HEK293 (cell line): ENCODE measurements around the gene PAX7.

ENCODE experiments used
- CTCF ChIA-PET: fragments of 350-600 bp; formaldehyde crosslinking; extraction: SDS; loops from one replicate; lab custom pipeline; 2021; ENCODE audit warnings: antibody characterized with exemption; lab: Yijun Ruan, JAX
- POLR2A ChIA-PET: fragments of 300-600 bp; formaldehyde crosslinking; extraction: SDS; loops from one replicate; lab custom pipeline; 2020; ENCODE audit warnings: antibody characterized with exemption, inconsistent platforms; lab: Yijun Ruan, JAX
- H3K27ac ChIP-seq: fragments of 200-500 bp; sonication (Bioruptor generic); 2 replicates; pipeline ENCODE4 v1.5.1; 2014; ENCODE audit warnings: low read depth, low read length, control low read depth, inconsistent platforms; ENCODE audit errors: extremely low read depth
- H3K36me3 ChIP-seq, 2 experiments: fragments of 200-500 bp in 1 of 2; sonication (Bioruptor generic) in 1 of 2; 1 replicate in 1 of 2; 2 replicates in 1 of 2; pipeline ENCODE4 v1.5.1; 2014 to 2017; ENCODE audit warnings: inconsistent platforms in 2 of 2, low read length in 2 of 2; ENCODE audit not compliant: control insufficient read depth in 2 of 2, insufficient read depth in 1 of 2
- H3K4me1 ChIP-seq: fragments of 200-500 bp; sonication (Bioruptor generic); 2 replicates; pipeline ENCODE4 v1.5.1; 2014; ENCODE audit warnings: mild to moderate bottlenecking, low read length, inconsistent platforms; ENCODE audit not compliant: control insufficient read depth, insufficient read depth
- H3K4me3 ChIP-seq: 2 replicates; pipeline ENCODE4 v1.5.1; 2011; ENCODE audit warnings: low read depth, mild to moderate bottlenecking, control low read depth, low read length, moderate library complexity
- H3K9me3 ChIP-seq: fragments of 200-500 bp; sonication (Bioruptor generic); 2 replicates; pipeline ENCODE4 v1.5.1; 2014; ENCODE audit warnings: low read depth, low read length, inconsistent platforms; ENCODE audit not compliant: control insufficient read depth, insufficient read depth
- ATF2 ChIP-seq: fragments of 450-650 bp; formaldehyde crosslinking; IDR thresholded peaks from 2 replicates; pipeline ENCODE4 v1.5.1; 2016; ENCODE audit warnings: missing biosample characterization, missing genetic modification characterization, low read depth
- INSM2 ChIP-seq: fragments of 450-650 bp; formaldehyde crosslinking; IDR thresholded peaks from 2 replicates; pipeline ENCODE4 v1.5.1; 2016; ENCODE audit warnings: missing biosample characterization, missing genetic modification characterization
- OSR2 ChIP-seq: fragments of 450-650 bp; formaldehyde crosslinking; IDR thresholded peaks from 2 replicates; pipeline ENCODE4 v1.5.1; 2016; ENCODE audit warnings: missing biosample characterization, missing genetic modification characterization
- REPIN1 ChIP-seq: fragments of 450-650 bp; formaldehyde crosslinking; IDR thresholded peaks from 2 replicates; pipeline ENCODE4 v1.5.1; 2017; ENCODE audit warnings: missing biosample characterization, missing genetic modification characterization, low read depth
- TSHZ1 ChIP-seq: fragments of 450-650 bp; formaldehyde crosslinking; IDR thresholded peaks from 2 replicates; pipeline ENCODE4 v1.5.1; 2016; ENCODE audit warnings: missing biosample characterization, missing genetic modification characterization, borderline replicate concordance
- YY1 ChIP-seq: fragments of 450-650 bp; formaldehyde crosslinking; IDR thresholded peaks from 2 replicates; pipeline ENCODE4 v1.5.1; 2018; ENCODE audit warnings: missing biosample characterization, missing genetic modification characterization
- ZBTB20 ChIP-seq: fragments of 450-650 bp; formaldehyde crosslinking; IDR thresholded peaks from 2 replicates; pipeline ENCODE4 v1.5.1; 2016; ENCODE audit warnings: missing biosample characterization, missing genetic modification characterization
- ZNF10 ChIP-seq: fragments of 450-650 bp; formaldehyde crosslinking; IDR thresholded peaks from 2 replicates; pipeline ENCODE4 v1.5.1; 2017; ENCODE audit warnings: missing biosample characterization, missing genetic modification characterization
- ZNF112 ChIP-seq: fragments of 450-650 bp; formaldehyde crosslinking; IDR thresholded peaks from 2 replicates; pipeline ENCODE4 v1.5.0; 2017; ENCODE audit warnings: missing biosample characterization, missing genetic modification characterization
- ZNF133 ChIP-seq: fragments of 450-650 bp; formaldehyde crosslinking; IDR thresholded peaks from 2 replicates; pipeline ENCODE4 v1.5.1; 2016; ENCODE audit warnings: missing biosample characterization, missing genetic modification characterization
- ZNF148 ChIP-seq: fragments of 450-650 bp; formaldehyde crosslinking; IDR thresholded peaks from 2 replicates; pipeline ENCODE4 v1.5.0; 2017; ENCODE audit warnings: missing biosample characterization, missing genetic modification characterization, borderline replicate concordance
- ZNF19 ChIP-seq: fragments of 450-650 bp; formaldehyde crosslinking; IDR thresholded peaks from 2 replicates; pipeline ENCODE4; 2016; ENCODE audit warnings: missing biosample characterization, missing genetic modification characterization, low read depth
- ZNF2 ChIP-seq: fragments of 450-650 bp; formaldehyde crosslinking; IDR thresholded peaks from 2 replicates; pipeline ENCODE4 v1.5.1; 2016; ENCODE audit warnings: missing biosample characterization, missing genetic modification characterization
- ZNF202 ChIP-seq: fragments of 450-650 bp; formaldehyde crosslinking; IDR thresholded peaks from 2 replicates; pipeline ENCODE4 v1.5.1; 2016; ENCODE audit warnings: missing biosample characterization, missing genetic modification characterization, borderline replicate concordance
- ZNF23 ChIP-seq: fragments of 450-650 bp; formaldehyde crosslinking; IDR thresholded peaks from 2 replicates; pipeline ENCODE4 v1.5.1; 2016; ENCODE audit warnings: missing biosample characterization, missing genetic modification characterization, borderline replicate concordance
- ZNF335 ChIP-seq: fragments of 450-650 bp; formaldehyde crosslinking; conservative IDR thresholded peaks from 2 replicates; pipeline ENCODE4 v1.5.1; 2016; ENCODE audit warnings: missing biosample characterization, missing genetic modification characterization
- ZNF449 ChIP-seq: fragments of 450-650 bp; formaldehyde crosslinking; IDR thresholded peaks from 2 replicates; pipeline ENCODE4 v1.5.1; 2017; ENCODE audit warnings: missing biosample characterization, mild to moderate bottlenecking, missing genetic modification characterization, moderate library complexity
- ZNF501 ChIP-seq: fragments of 450-650 bp; formaldehyde crosslinking; IDR thresholded peaks from 2 replicates; pipeline ENCODE4 v1.5.1; 2016; ENCODE audit warnings: missing biosample characterization, missing genetic modification characterization
- ZNF549 ChIP-seq: fragments of 450-650 bp; IDR thresholded peaks from 2 replicates; pipeline ENCODE4 v1.5.1; 2018; ENCODE audit warnings: missing biosample characterization, missing genetic modification characterization, mild to moderate bottlenecking, inconsistent platforms, moderate library complexity
- ZNF555 ChIP-seq: fragments of 450-650 bp; formaldehyde crosslinking; conservative IDR thresholded peaks from 2 replicates; pipeline ENCODE4 v1.5.1; 2017; ENCODE audit warnings: missing biosample characterization, mild to moderate bottlenecking, missing genetic modification characterization, inconsistent platforms
- ZNF558 ChIP-seq: fragments of 450-650 bp; formaldehyde crosslinking; IDR thresholded peaks from 2 replicates; pipeline ENCODE4 v1.5.1; 2016; ENCODE audit warnings: missing biosample characterization, missing genetic modification characterization
- ZNF596 ChIP-seq: fragments of 450-650 bp; IDR thresholded peaks from 2 replicates; pipeline ENCODE4 v1.5.0; 2018; ENCODE audit warnings: missing biosample characterization, mild to moderate bottlenecking, missing genetic modification characterization, moderate library complexity
- ZNF777 ChIP-seq: fragments of 450-650 bp; formaldehyde crosslinking; IDR thresholded peaks from 2 replicates; pipeline ENCODE4 v1.5.1; 2017; ENCODE audit warnings: missing biosample characterization, missing genetic modification characterization, borderline replicate concordance
- ZSCAN23 ChIP-seq: fragments of 450-650 bp; formaldehyde crosslinking; IDR thresholded peaks from 2 replicates; pipeline ENCODE4 v1.5.1; 2016; ENCODE audit warnings: missing biosample characterization, missing genetic modification characterization

The PAX7 gene

GRCh38 chr1:18599086-18599485, 31.6 kb upstream of the PAX7 start:
- POLR2A ChIA-PET, result no interaction called here
- no peak overlapping the region for H3K27ac ChIP-seq
- H3K4me3 ChIP-seq, result no peak overlapping the region
- no peaks in the 10 kb centered on the region for H3K36me3 ChIP-seq
- no peaks in the 10 kb centered on the region for H3K9me3 ChIP-seq
- no peaks in the 10 kb centered on the region for H3K4me1 ChIP-seq
- CTCF ChIA-PET, result interaction anchor here (0.7 to 6.8 kb wide), 7 partner anchors 15 to 224 kb away, joined by 3 to 145 read pairs (median 9); no protein-coding TSS in a partner anchor
- TF ChIP-seq ZNF148 (tag by site-specific recombination), result no peak
- no peak for TF ChIP-seq ZNF549 (tag by site-specific recombination)
- TF ChIP-seq ZNF555 (tag by site-specific recombination), result no peak
- TF ChIP-seq ZNF501, result no peak
- TF ChIP-seq ZNF133, result no peak
- no peak for TF ChIP-seq ZNF2 (tag by site-specific recombination)
- no peak for TF ChIP-seq ZNF202 (tag by site-specific recombination)
- TF ChIP-seq ZNF112, result no peak
- no peak for TF ChIP-seq ZNF449 (tag by site-specific recombination)
- TF ChIP-seq ZBTB20, result no peak
- no peak for TF ChIP-seq ZNF596
- TF ChIP-seq ZNF558 (tag by site-specific recombination), result no peak
- no peak for TF ChIP-seq ZNF10
- TF ChIP-seq ZNF23, result no peak
- TF ChIP-seq YY1 (tag by site-specific recombination), result no peak

GRCh38 chr1:18599704-18600103, 30.9 kb upstream of the PAX7 start:
- H3K4me3 ChIP-seq, result no peak overlapping the region
- no peaks in the 10 kb centered on the region for H3K36me3 ChIP-seq
- H3K27ac ChIP-seq, result no peak overlapping the region
- H3K9me3 ChIP-seq, result no peaks in the 10 kb centered on the region
- no peaks in the 10 kb centered on the region for H3K4me1 ChIP-seq
- ChIA-PET CTCF (interaction anchor here (0.7 to 6.8 kb wide), 11 partner anchors 14 to 285 kb away, joined by 3 to 145 read pairs (median 8); no protein-coding TSS in a partner anchor), POLR2A (no interaction called here)
- TF ChIP-seq INSM2 (tag by site-specific recombination) (no peak), TSHZ1 (tag by site-specific recombination) (no peak), ZSCAN23 (tag by site-specific recombination) (no peak), OSR2 (tag by site-specific recombination) (no peak), ZNF335 (tag by site-specific recombination) (no peak), ATF2 (no peak), ZNF777 (no peak), ZNF555 (tag by site-specific recombination) (no peak), ZNF19 (no peak), REPIN1 (tag by site-specific recombination) (no peak)
